GM12875 (cell line): ENCODE data around the gene RASGRF2.

Experiments
- H3K4me3 ChIP-seq: one replicate; pipeline ENCODE4 v1.5.1; 2011; ENCODE audit warnings: low read depth, low read length, control low read depth
- TF ChIP-seq, protein P1 (sequence below): IDR thresholded peaks from 2 replicates; pipeline ENCODE4 v1.5.1; 2011; ENCODE audit warnings: low read depth, mild to moderate bottlenecking, control low read depth, inconsistent platforms, low read length, moderate library complexity, borderline replicate concordance; ENCODE audit not compliant: insufficient read depth

RASGRF2 gene

DNA sequence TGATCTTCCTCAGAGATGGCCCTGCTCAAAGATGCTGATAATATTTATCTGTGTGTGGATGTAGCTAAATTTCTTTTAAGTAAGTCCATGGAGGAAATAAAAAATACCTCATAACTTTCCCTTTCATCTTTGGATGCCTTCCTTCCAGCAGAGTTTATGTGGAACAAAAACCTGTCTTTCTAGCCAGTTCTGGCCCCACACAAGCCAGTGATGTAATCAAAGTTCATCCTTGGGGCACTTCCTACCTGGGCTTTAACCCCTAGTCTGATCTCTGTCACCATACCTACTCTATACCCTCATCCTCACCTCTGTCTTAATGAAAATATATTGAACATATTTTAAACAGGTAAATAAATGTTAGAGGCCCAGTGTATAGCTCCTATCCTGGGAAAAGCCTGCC, 39.8 kb upstream of the RASGRF2 start:
- H3K4me3 ChIP-seq: no peak overlapping the region
- TF ChIP-seq, protein P1, sequence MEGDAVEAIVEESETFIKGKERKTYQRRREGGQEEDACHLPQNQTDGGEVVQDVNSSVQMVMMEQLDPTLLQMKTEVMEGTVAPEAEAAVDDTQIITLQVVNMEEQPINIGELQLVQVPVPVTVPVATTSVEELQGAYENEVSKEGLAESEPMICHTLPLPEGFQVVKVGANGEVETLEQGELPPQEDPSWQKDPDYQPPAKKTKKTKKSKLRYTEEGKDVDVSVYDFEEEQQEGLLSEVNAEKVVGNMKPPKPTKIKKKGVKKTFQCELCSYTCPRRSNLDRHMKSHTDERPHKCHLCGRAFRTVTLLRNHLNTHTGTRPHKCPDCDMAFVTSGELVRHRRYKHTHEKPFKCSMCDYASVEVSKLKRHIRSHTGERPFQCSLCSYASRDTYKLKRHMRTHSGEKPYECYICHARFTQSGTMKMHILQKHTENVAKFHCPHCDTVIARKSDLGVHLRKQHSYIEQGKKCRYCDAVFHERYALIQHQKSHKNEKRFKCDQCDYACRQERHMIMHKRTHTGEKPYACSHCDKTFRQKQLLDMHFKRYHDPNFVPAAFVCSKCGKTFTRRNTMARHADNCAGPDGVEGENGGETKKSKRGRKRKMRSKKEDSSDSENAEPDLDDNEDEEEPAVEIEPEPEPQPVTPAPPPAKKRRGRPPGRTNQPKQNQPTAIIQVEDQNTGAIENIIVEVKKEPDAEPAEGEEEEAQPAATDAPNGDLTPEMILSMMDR: no peak

DNA sequence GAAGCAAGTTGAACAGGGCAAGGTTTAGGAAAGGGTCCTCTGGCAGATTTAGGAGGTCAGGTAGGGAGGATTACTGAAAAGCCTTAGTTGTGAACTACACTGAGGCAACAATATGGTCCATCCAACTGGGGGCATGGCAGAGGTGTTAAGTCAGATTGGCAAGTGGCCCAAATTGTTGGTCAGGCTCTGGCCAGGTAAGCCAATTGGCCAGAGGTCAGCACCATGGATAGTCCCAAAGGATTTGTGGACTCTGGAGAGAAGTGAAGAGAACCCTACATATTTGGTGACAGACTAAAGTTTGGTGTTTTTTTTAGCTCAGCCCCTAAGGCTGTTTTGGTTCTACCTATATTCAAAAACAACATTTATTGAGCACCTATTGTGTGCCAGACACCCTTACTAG, 39.1 kb upstream of the RASGRF2 start:
- TF ChIP-seq, protein P1: no peak
- H3K4me3 ChIP-seq: no peak overlapping the region

DNA sequence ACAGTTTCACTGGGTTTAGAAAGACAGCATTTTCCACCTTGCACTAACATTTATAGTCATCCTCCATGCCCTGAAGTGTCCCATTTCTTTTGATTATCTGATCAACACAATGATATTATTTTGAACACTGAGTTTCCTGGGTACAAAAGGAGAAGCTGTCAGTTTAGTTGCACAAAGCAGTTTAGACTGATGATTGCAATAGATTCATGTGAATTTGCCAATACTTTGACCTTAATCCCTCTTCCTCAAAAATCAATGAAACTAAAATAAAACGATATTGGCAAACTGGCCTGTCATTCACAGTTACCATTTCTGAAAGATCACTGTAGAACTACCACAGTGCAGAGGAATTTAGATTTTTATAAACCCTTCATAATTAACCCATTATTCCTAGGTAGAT, 34.2 kb upstream of the RASGRF2 start:
- TF ChIP-seq, protein P1: no peak
- H3K4me3 ChIP-seq: no peak overlapping the region

DNA sequence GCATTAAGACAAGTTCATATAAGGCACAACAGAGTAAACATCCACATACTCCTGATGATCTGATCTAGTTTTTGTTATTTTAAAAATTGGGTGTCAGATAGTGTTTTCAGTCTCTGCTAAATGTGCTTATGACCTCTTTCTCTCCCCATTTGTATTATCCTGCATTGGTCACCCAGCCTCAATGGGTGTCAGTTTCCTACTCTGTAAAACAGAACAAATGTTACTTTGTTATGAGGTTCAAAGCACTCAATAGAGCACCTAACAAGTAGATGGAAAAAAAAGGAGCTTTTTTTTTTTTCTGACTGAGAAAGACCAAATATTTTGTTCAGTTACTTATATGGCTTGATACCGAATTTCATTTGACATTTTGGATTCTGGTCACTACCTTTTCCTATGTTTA, 33.6 kb upstream of the RASGRF2 start:
- H3K4me3 ChIP-seq: no peak overlapping the region

DNA sequence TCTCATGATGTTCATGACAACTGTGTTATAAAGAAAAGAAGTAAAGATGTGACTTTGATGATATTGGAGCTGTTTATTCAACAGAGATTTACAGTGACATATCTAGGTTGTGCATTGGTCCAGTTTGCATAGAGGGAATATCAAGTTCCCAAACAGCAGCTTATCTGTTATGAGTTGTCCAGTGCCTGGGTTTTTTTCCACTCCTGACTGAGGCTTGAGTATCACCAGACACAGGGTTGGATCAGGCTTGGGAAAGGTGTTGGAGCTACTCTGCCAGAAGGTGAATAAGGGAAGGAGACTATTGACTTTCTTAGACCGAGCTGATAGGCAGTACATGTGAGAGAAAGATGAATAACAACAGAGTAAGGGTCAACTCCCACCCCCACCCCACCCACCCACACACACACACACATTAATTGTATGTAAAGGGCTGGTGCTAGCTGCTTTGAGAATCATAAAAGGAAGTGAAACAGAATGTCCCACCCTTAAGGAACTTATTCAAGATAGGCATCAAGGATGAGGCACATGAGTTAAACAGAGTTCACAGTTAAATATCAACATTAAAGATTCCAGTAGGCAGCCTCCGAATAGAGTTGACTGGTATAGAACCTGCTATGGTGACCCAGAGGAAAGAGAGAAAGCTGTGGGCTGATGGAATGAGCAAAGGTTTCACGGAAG, 33.0 kb upstream of the RASGRF2 start:
- no peak overlapping the region for H3K4me3 ChIP-seq

More for the DNA sequence above, 33.6 kb upstream of the RASGRF2 start:
- TF ChIP-seq, protein P1: no peak

DNA sequence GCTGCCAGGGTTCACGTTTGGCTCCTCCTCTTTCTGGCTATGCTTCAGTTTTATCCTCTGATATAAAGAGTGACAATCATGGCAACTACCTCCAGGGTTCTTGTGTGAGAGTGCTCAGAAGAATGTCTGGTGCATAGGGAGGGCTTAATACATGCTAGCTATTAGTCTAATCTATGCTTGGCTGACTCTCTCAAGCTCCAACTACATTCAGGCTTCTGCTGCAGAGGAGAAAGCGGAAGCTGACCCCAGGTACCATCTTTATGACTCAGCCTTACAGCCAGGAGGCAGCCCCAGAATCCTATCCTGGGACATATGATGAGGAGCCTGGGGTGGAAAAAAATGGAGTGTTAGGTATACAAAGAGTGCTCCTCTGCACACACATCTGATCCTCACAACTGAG, 32.1 kb upstream of the RASGRF2 start:
- no peak overlapping the region for H3K4me3 ChIP-seq
- TF ChIP-seq, protein P1: no peak

More for the DNA sequence above, 33.0 kb upstream of the RASGRF2 start:
- TF ChIP-seq, protein P1: no peak

DNA sequence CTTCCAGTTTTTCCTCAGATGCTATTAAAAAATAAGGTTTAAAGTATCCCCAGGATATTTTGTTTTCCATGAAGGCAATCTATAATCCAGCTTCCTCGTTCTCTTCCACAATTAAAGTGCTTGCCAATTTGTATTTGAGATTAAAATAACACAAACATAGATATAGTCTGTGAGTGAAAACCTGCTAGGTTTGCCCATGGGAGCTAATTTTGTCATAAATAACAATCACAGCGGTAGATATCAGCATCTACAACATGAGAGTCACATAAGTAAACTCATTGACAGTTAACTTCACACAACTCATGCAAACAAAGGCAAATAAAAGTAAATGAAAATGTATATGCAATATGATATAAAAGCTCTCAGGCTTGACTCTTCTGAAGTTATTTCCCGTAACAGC, 29.2 kb upstream of the RASGRF2 start:
- no peak overlapping the region for H3K4me3 ChIP-seq
- TF ChIP-seq, protein P1: no peak
